Fibroblast of the aortic adventitia (primary cell): ENCODE results near the gene SLCO3A1. TPM values are rescaled to one million over a fixed set of nuclear protein-coding genes. Genes with fewer than 3 reads are reported as not detected.

ENCODE experiments used
- DNase-seq: peaks from one replicate; pipeline ENCODE4 v3.0.0-alpha.2; 2010; ENCODE audit warnings: low read depth
- H3K4me3 ChIP-seq: 2 replicates; pipeline ENCODE4 v1.5.1; 2011; ENCODE audit warnings: low read depth, mild to moderate bottlenecking, control low read depth, low read length, moderate library complexity
- CTCF ChIP-seq: IDR thresholded peaks from 2 replicates; pipeline ENCODE4 v1.5.1; 2011; ENCODE audit warnings: mild to moderate bottlenecking, low read length, control low read depth, inconsistent platforms; ENCODE audit not compliant: insufficient read depth
- total RNA-seq: library from RNA; depleted of rRNA; stranded (reverse); fragments of >200 nt; gene quantifications from 2 replicates; pipeline ENCODE4 v1.2.3, GENCODE V29; 2012; ENCODE audit warnings: low replicate concordance

Gene SLCO3A1
- total RNA-seq, 1 donor: 8.9 TPM

- TF ChIP-seq CTCF: no peak
- no peak overlapping the region for H3K4me3 ChIP-seq
- no peak for DNase-seq
Observed at GRCh38 chr15:92132982-92133755, 279.7 kb downstream of the SLCO3A1 start.

GRCh38 chr15:92140796-92141195 lies 287.3 kb downstream of the SLCO3A1 start:
- no peak overlapping the region for H3K4me3 ChIP-seq
- TF ChIP-seq CTCF: no peak
- no peak for DNase-seq

- DNase-seq: no peak
- H3K4me3 ChIP-seq: no peak overlapping the region
- TF ChIP-seq CTCF: no peak
Observed at GRCh38 chr15:92141607-92142006, 288.1 kb downstream of the SLCO3A1 start.

GRCh38 chr15:92142242-92143232 lies 289.0 kb downstream of the SLCO3A1 start:
- DNase-seq: no peak
- no peak overlapping the region for H3K4me3 ChIP-seq
- TF ChIP-seq CTCF: no peak

GRCh38 chr15:92143765-92144164 lies 290.3 kb downstream of the SLCO3A1 start:
- H3K4me3 ChIP-seq: no peak overlapping the region
- no peak for TF ChIP-seq CTCF
- no peak for DNase-seq

GRCh38 chr15:92146511-92147150 lies 293.1 kb downstream of the SLCO3A1 start:
- TF ChIP-seq CTCF: no peak
- no peak overlapping the region for H3K4me3 ChIP-seq
- no peak for DNase-seq
